ENCODE measurements around the gene ZBTB7C.

DNA sequence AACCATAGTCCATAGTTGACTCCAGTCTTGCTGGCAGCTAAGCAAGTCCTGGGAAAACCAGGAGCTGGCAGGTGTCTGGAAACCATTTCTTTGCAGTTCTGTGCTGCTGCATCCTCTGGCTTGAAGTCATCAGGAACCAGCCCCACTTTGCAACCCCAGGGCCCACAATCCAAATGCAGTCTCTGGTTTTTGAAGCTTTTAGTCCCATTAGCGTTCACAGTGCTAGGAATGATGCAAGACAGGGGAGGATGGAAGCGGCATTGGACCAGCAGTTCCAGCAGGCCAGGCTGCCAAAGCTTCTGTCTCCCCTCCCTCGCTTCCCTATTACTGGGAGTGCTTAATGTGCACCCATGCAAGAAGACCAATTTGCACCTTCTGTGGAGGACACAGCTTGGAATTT is 106.4 kb downstream of the ZBTB7C start:
- TF ChIP-seq, protein P1, sequence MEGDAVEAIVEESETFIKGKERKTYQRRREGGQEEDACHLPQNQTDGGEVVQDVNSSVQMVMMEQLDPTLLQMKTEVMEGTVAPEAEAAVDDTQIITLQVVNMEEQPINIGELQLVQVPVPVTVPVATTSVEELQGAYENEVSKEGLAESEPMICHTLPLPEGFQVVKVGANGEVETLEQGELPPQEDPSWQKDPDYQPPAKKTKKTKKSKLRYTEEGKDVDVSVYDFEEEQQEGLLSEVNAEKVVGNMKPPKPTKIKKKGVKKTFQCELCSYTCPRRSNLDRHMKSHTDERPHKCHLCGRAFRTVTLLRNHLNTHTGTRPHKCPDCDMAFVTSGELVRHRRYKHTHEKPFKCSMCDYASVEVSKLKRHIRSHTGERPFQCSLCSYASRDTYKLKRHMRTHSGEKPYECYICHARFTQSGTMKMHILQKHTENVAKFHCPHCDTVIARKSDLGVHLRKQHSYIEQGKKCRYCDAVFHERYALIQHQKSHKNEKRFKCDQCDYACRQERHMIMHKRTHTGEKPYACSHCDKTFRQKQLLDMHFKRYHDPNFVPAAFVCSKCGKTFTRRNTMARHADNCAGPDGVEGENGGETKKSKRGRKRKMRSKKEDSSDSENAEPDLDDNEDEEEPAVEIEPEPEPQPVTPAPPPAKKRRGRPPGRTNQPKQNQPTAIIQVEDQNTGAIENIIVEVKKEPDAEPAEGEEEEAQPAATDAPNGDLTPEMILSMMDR (IDR thresholded peaks at IDR 0.05), result no peak
- TF ChIP-seq EZH2 (IDR thresholded peaks at IDR 0.05; ENCODE audit: borderline replicate concordance, insufficient read depth, low read depth, low read length, poor library complexity, severe bottlenecking), result no peak

Data from B cell (primary cell).